Measurements from ENCODE around the gene MAT2A. TPM values are rescaled to one million over a fixed set of nuclear protein-coding genes. Genes with fewer than 3 reads are reported as not detected.

MAT2A gene
- total RNA-seq, 1 donor from 2014 or later, result 405 TPM

GRCh38 chr2:85527787-85528186, 11.2 kb upstream of the MAT2A start:
- no peak for DNase-seq (ENCODE audit: low read depth, low spot score)
- Mint-ChIP-seq H3K4me3 (no peak overlapping the region), H3K27ac (ENCODE audit: unreplicated experiment) (no peak overlapping the region), H3K4me1 (peaks cover 11% of the 10 kb centered on the region), H3K9me3 (peaks cover 4% of the 10 kb centered on the region), H3K27me3 (ENCODE audit: low read depth) (no peaks in the 10 kb centered on the region), H3K36me3 (ENCODE audit: low read depth) (no peaks in the 10 kb centered on the region)
- TF ChIP-seq, protein P1, sequence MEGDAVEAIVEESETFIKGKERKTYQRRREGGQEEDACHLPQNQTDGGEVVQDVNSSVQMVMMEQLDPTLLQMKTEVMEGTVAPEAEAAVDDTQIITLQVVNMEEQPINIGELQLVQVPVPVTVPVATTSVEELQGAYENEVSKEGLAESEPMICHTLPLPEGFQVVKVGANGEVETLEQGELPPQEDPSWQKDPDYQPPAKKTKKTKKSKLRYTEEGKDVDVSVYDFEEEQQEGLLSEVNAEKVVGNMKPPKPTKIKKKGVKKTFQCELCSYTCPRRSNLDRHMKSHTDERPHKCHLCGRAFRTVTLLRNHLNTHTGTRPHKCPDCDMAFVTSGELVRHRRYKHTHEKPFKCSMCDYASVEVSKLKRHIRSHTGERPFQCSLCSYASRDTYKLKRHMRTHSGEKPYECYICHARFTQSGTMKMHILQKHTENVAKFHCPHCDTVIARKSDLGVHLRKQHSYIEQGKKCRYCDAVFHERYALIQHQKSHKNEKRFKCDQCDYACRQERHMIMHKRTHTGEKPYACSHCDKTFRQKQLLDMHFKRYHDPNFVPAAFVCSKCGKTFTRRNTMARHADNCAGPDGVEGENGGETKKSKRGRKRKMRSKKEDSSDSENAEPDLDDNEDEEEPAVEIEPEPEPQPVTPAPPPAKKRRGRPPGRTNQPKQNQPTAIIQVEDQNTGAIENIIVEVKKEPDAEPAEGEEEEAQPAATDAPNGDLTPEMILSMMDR (conservative IDR thresholded peaks at IDR 0.05), result no peak

DNA sequence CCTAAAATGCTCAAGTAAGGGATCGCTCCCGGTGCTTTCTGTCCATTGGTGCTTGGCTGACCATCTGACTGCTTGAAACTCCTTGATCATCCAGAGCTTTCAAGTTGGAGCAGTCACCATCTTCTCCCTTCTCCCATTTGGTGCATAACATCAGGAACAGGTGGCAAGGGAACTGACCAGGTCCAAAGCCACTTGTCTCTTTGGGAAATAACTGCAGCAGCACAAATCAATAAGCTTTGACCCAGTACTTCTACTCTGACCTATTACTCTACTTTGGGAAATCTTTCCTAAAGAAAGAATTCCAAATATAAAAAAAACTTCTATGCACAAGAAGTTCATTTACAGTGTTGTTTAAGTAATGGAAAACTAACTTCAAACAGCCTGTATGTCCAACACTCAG, 10.6 kb upstream of the MAT2A start:
- DNase-seq (ENCODE audit: low read depth, low spot score), result no peak
- H3K4me1 Mint-ChIP-seq, result peaks cover 11% of the 10 kb centered on the region
- peaks cover 4% of the 10 kb centered on the region for H3K9me3 Mint-ChIP-seq
- H3K27me3 Mint-ChIP-seq (ENCODE audit: low read depth), result no peaks in the 10 kb centered on the region
- no peaks in the 10 kb centered on the region for H3K36me3 Mint-ChIP-seq (ENCODE audit: low read depth)
- no peak overlapping the region for H3K4me3 Mint-ChIP-seq
- TF ChIP-seq, protein P1 (conservative IDR thresholded peaks at IDR 0.05), result no peak
- H3K27ac Mint-ChIP-seq (ENCODE audit: unreplicated experiment), result no peak overlapping the region

DNA sequence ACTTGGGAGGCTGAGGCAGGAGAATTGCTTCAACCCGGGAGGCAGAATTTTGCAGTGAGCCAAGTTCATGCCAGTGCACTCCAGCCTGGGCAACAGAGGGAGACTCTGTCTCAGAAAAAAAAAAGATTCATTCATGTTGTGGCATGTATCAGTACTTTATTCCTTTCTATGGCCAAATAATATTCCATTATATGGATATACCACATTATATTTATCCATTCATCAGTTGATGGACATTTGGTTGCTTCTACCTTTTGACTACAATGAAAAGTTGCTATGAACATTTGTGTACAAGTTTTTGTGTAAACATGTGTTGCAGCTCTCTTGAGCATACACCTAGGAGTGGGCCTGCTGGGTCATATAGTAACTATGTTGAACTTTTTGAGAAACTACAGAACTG, 9.2 kb upstream of the MAT2A start:
- H3K9me3 Mint-ChIP-seq, result peaks cover 4% of the 10 kb centered on the region
- H3K27ac Mint-ChIP-seq (ENCODE audit: unreplicated experiment), result no peak overlapping the region
- H3K4me3 Mint-ChIP-seq, result no peak overlapping the region
- no peaks in the 10 kb centered on the region for H3K27me3 Mint-ChIP-seq (ENCODE audit: low read depth)
- TF ChIP-seq, protein P1 (conservative IDR thresholded peaks at IDR 0.05), result no peak
- DNase-seq (ENCODE audit: low read depth, low spot score), result no peak
- no peaks in the 10 kb centered on the region for H3K36me3 Mint-ChIP-seq (ENCODE audit: low read depth)
- peaks cover 4% of the 10 kb centered on the region for H3K4me1 Mint-ChIP-seq

GRCh38 chr2:85531589-85531988, 7.4 kb upstream of the MAT2A start:
- Mint-ChIP-seq H3K36me3 (ENCODE audit: low read depth) (no peaks in the 10 kb centered on the region), H3K4me1 (peaks cover 5% of the 10 kb centered on the region), H3K9me3 (peaks cover 4% of the 10 kb centered on the region)

GRCh38 chr2:85534099-85534498, 4.9 kb upstream of the MAT2A start:
- TF ChIP-seq, protein P1 (conservative IDR thresholded peaks at IDR 0.05), result no peak
- Mint-ChIP-seq H3K4me1 (peaks cover 21% of the 10 kb centered on the region), H3K4me3 (no peak overlapping the region), H3K27ac (ENCODE audit: unreplicated experiment) (no peak overlapping the region), H3K27me3 (ENCODE audit: low read depth) (peaks cover 2% of the 10 kb centered on the region), H3K9me3 (peaks cover 4% of the 10 kb centered on the region), H3K36me3 (ENCODE audit: low read depth) (peaks cover 1% of the 10 kb centered on the region)
- no peak for DNase-seq (ENCODE audit: low read depth, low spot score)

More at GRCh38 chr2:85531589-85531988, 7.4 kb upstream of the MAT2A start:
- TF ChIP-seq, protein P1 (conservative IDR thresholded peaks at IDR 0.05), result no peak
- no peak overlapping the region for H3K4me3 Mint-ChIP-seq
- no peaks in the 10 kb centered on the region for H3K27me3 Mint-ChIP-seq (ENCODE audit: low read depth)
- no peak overlapping the region for H3K27ac Mint-ChIP-seq (ENCODE audit: unreplicated experiment)
- DNase-seq (ENCODE audit: low read depth, low spot score), result no peak

- H3K4me3 Mint-ChIP-seq, result peak overlapping the region; percentile 6
- DNase-seq (ENCODE audit: low read depth, low spot score), result no peak
- TF ChIP-seq, protein P1 (conservative IDR thresholded peaks at IDR 0.05), result no peak
- no peak overlapping the region for H3K27ac Mint-ChIP-seq (ENCODE audit: unreplicated experiment)
- peaks cover 4% of the 10 kb centered on the region for H3K36me3 Mint-ChIP-seq (ENCODE audit: low read depth)
- peaks cover 3% of the 10 kb centered on the region for H3K9me3 Mint-ChIP-seq
- H3K4me1 Mint-ChIP-seq, result peaks cover 22% of the 10 kb centered on the region
- H3K27me3 Mint-ChIP-seq (ENCODE audit: low read depth), result peaks cover 2% of the 10 kb centered on the region
Observed at GRCh38 chr2:85534881-85535280, 4.1 kb upstream of the MAT2A start.
